Astrocyte (in vitro differentiated cells and primary cell): ENCODE data around the gene AP2B1. TPM values are rescaled to one million over a fixed set of nuclear protein-coding genes. Genes with fewer than 3 reads are reported as not detected.

ENCODE experiments used
- DNase-seq: peaks from one replicate; pipeline ENCODE4 v3.0.0-alpha.2; 2010; ENCODE audit warnings: low read depth
- FAIRE-seq: peaks from 2 replicates; lab custom pipeline; 2011; peaks lifted over from hg19 to GRCh38; lab: Jason Lieb, UNC
- H2AFZ ChIP-seq: 2 replicates; pipeline ENCODE4 v1.6.0; 2012; ENCODE audit warnings: low read depth, low read length, inconsistent platforms
- H3K27ac ChIP-seq: 2 replicates; pipeline ENCODE4 v1.5.1; 2011; ENCODE audit warnings: low read depth, low read length, inconsistent platforms
- H3K27me3 ChIP-seq: 2 replicates; pipeline ENCODE4 v1.6.0; 2011; ENCODE audit warnings: low read length, inconsistent platforms; ENCODE audit not compliant: insufficient read depth
- H3K36me3 ChIP-seq: 2 replicates; pipeline ENCODE4 v1.5.1; 2011; ENCODE audit warnings: low read length, inconsistent platforms; ENCODE audit not compliant: insufficient read depth
- H3K4me1 ChIP-seq: 2 replicates; pipeline ENCODE4 v1.5.1; 2011; ENCODE audit warnings: low read length, inconsistent platforms; ENCODE audit not compliant: insufficient read depth
- H3K4me2 ChIP-seq: 2 replicates; pipeline ENCODE4 v1.6.0; 2012; ENCODE audit warnings: low read length, inconsistent platforms
- H3K4me3 ChIP-seq: 2 replicates; pipeline ENCODE4 v1.5.1; 2011; ENCODE audit warnings: low read depth, mild to moderate bottlenecking, low read length, inconsistent platforms; ENCODE audit not compliant: insufficient read depth
- H3K79me2 ChIP-seq: 2 replicates; pipeline ENCODE4 v1.6.0; 2012; ENCODE audit warnings: mild to moderate bottlenecking, low read length, inconsistent platforms; ENCODE audit not compliant: insufficient read depth
- H3K9ac ChIP-seq: 2 replicates; pipeline ENCODE4 v1.6.0; 2012; ENCODE audit warnings: mild to moderate bottlenecking, low read length, inconsistent platforms
- H3K9me3 ChIP-seq: 2 replicates; pipeline ENCODE4 v1.5.1; 2012; ENCODE audit warnings: low read depth, mild to moderate bottlenecking, low read length, inconsistent platforms; ENCODE audit not compliant: insufficient read depth
- H4K20me1 ChIP-seq: 2 replicates; pipeline ENCODE4 v1.6.0; 2012; ENCODE audit warnings: low read length, inconsistent platforms; ENCODE audit not compliant: insufficient read depth
- H3K27ac Mint-ChIP-seq: one replicate; pipeline ENCODE4 v1.8.0; 2021; ENCODE audit warnings: mild to moderate bottlenecking, mixed read lengths; ENCODE audit not compliant: unreplicated experiment
- H3K27me3 Mint-ChIP-seq: one replicate; pipeline ENCODE4 v1.8.0; 2021; ENCODE audit warnings: low read depth, mixed read lengths; ENCODE audit not compliant: unreplicated experiment
- H3K36me3 Mint-ChIP-seq: one replicate; pipeline ENCODE4 v1.8.0; 2021; ENCODE audit warnings: low read depth, mixed read lengths; ENCODE audit not compliant: unreplicated experiment
- H3K4me1 Mint-ChIP-seq: one replicate; pipeline ENCODE4 v1.8.0; 2021; ENCODE audit warnings: low read depth, mixed read lengths; ENCODE audit not compliant: unreplicated experiment
- H3K4me3 Mint-ChIP-seq: one replicate; pipeline ENCODE4 v1.8.0; 2021; ENCODE audit warnings: mild to moderate bottlenecking, moderate library complexity, mixed read lengths; ENCODE audit not compliant: unreplicated experiment
- H3K9me3 Mint-ChIP-seq: one replicate; pipeline ENCODE4 v1.8.0; 2021; ENCODE audit warnings: mild to moderate bottlenecking, mixed read lengths; ENCODE audit not compliant: unreplicated experiment
- CTCF ChIP-seq: IDR thresholded peaks from 2 replicates; pipeline ENCODE4 v1.5.1; 2011; ENCODE audit warnings: low read depth, mild to moderate bottlenecking, inconsistent platforms, low read length, moderate library complexity; ENCODE audit not compliant: insufficient read depth
- EZH2 ChIP-seq: IDR thresholded peaks from 2 replicates; pipeline ENCODE4 v1.6.1; 2012; ENCODE audit warnings: mild to moderate bottlenecking, low read length, inconsistent platforms; ENCODE audit not compliant: insufficient read depth
- total RNA-seq: library from RNA; stranded (reverse); gene quantifications from 2 replicates; pipeline ENCODE4 v1.2.1, GENCODE V29; 2021

The AP2B1 gene
- total RNA-seq, 1 donor from 2014 or later = 313 TPM

GRCh38 chr17:35729405-35729833 lies 142.3 kb downstream of the AP2B1 start:
- Mint-ChIP-seq H3K9me3 (no peaks in the 10 kb centered on the region), H3K4me3 (no peak overlapping the region), H3K27ac (no peak overlapping the region), H3K27me3 (peaks cover 2% of the 10 kb centered on the region), H3K4me1 (peaks cover 41% of the 10 kb centered on the region), H3K36me3 (peaks cover 19% of the 10 kb centered on the region)
- H3K4me1 ChIP-seq = peaks cover 32% of the 10 kb centered on the region
- H4K20me1 ChIP-seq = peaks cover 36% of the 10 kb centered on the region
- H3K27me3 ChIP-seq = no peaks in the 10 kb centered on the region
- no peak overlapping the region for H3K27ac ChIP-seq
- peaks cover 21% of the 10 kb centered on the region for H3K36me3 ChIP-seq
- DNase-seq = no peak
- FAIRE-seq = no peak
- no peak overlapping the region for H3K4me3 ChIP-seq
- no peak overlapping the region for H3K4me2 ChIP-seq
- no peak overlapping the region for H2AFZ ChIP-seq
- no peak for TF ChIP-seq EZH2
- TF ChIP-seq CTCF = no peak
- no peaks in the 10 kb centered on the region for H3K79me2 ChIP-seq
- no peak overlapping the region for H3K9ac ChIP-seq
- no peaks in the 10 kb centered on the region for H3K9me3 ChIP-seq

- H3K79me2 ChIP-seq = no peaks in the 10 kb centered on the region
- H2AFZ ChIP-seq = no peak overlapping the region
- H3K4me3 Mint-ChIP-seq = peak overlapping the region; percentile 81
- DNase-seq = no peak
- H3K36me3 Mint-ChIP-seq = peaks cover 16% of the 10 kb centered on the region
- no peak overlapping the region for H3K9ac ChIP-seq
- no peak overlapping the region for H3K27ac ChIP-seq
- TF ChIP-seq EZH2 = no peak
- TF ChIP-seq CTCF = no peak
- peak overlapping the region; percentile 78 for H3K4me2 ChIP-seq
- peaks cover 30% of the 10 kb centered on the region for H3K4me1 ChIP-seq
- H3K4me1 Mint-ChIP-seq = peaks cover 39% of the 10 kb centered on the region
- H3K27me3 Mint-ChIP-seq = peaks cover 3% of the 10 kb centered on the region
- no peak overlapping the region for H3K27ac Mint-ChIP-seq
- H3K9me3 ChIP-seq = no peaks in the 10 kb centered on the region
- H3K36me3 ChIP-seq = peaks cover 11% of the 10 kb centered on the region
- H4K20me1 ChIP-seq = peaks cover 32% of the 10 kb centered on the region
- H3K4me3 ChIP-seq = no peak overlapping the region
- H3K27me3 ChIP-seq = no peaks in the 10 kb centered on the region
- no peaks in the 10 kb centered on the region for H3K9me3 Mint-ChIP-seq
- FAIRE-seq = no peak
Measured at GRCh38 chr17:35730400-35731005, 143.4 kb downstream of the AP2B1 start.

- no peaks in the 10 kb centered on the region for H3K79me2 ChIP-seq
- H3K27me3 ChIP-seq = no peaks in the 10 kb centered on the region
- DNase-seq (no peak), FAIRE-seq (no peak)
- H3K36me3 Mint-ChIP-seq = peaks cover 11% of the 10 kb centered on the region
- peak within 1 kb of the TSS; percentile 88 for H3K4me3 Mint-ChIP-seq
- H3K27ac ChIP-seq = no peak within 1 kb of the TSS
- no peaks in the 10 kb centered on the region for H3K9me3 ChIP-seq
- peak within 1 kb of the TSS; percentile 94 for H3K4me2 ChIP-seq
- peaks cover 8% of the 10 kb centered on the region for H3K36me3 ChIP-seq
- peaks cover 28% of the 10 kb centered on the region for H4K20me1 ChIP-seq
- peaks cover 6% of the 10 kb centered on the region for H3K27me3 Mint-ChIP-seq
- peak within 1 kb of the TSS; percentile 85 for H3K27ac Mint-ChIP-seq
- H3K9ac ChIP-seq = peak within 1 kb of the TSS; percentile 61
- no peak within 1 kb of the TSS for H2AFZ ChIP-seq
- peaks cover 23% of the 10 kb centered on the region for H3K4me1 ChIP-seq
- H3K9me3 Mint-ChIP-seq = no peaks in the 10 kb centered on the region
- H3K4me1 Mint-ChIP-seq = peaks cover 31% of the 10 kb centered on the region
- H3K4me3 ChIP-seq = peak within 1 kb of the TSS; percentile 62
- TF ChIP-seq EZH2 = no peak
- TF ChIP-seq CTCF = no peak
Measured at GRCh38 chr17:35731239-35731916, 144.3 kb downstream of the AP2B1 start, which contains the start of gene RASL10B. Gene RASL10B (plus strand): TSS chr17:35731639. CDS start chr17:35735185, 3,546 bp downstream.
